K562 (cell line): ENCODE results near the gene ENPP7. TPM values are rescaled to one million over a fixed set of nuclear protein-coding genes. Genes with fewer than 3 reads are reported as not detected.

ENCODE experiments used
- ATAC-seq: fragments of 200-7000 bp; cut with Tn5 transposase; 3 replicates; pipeline ENCODE4 v1.9.1; 2020; ENCODE audit warnings: moderate library complexity
- BruUV-seq: library from RNA; stranded (reverse); fragments of 400-500 nt; replicated peaks from 2 replicates; lab custom pipeline; 2021; lab: Mats Ljungman, UMichigan
- CTCF ChIA-PET: fragments of 300-600 bp; formaldehyde crosslinking; extraction: SDS; loops from one replicate; lab custom pipeline; 2021; ENCODE audit warnings: low intra/inter-chr PET ratio; lab: Yijun Ruan, JAX
- POLR2A ChIA-PET: fragments of 300-600, 350-650 bp; sonication (Branson Sonifier 250); formaldehyde crosslinking; extraction: SDS; loops from one replicate; lab custom pipeline; 2021; ENCODE audit warnings: antibody characterized with exemption, inconsistent platforms; lab: Yijun Ruan, JAX
- DNase-seq, 4 experiments: peaks; one replicate each; pipeline versions ENCODE4 v3.0.0 to v3.0.0-alpha.2; 2011 to 2018; ENCODE audit warnings: low spot score in 3 of 4, mixed read lengths in 3 of 4; ENCODE audit errors: extremely low read depth in 1 of 4
- FAIRE-seq: peaks from 2 replicates; lab custom pipeline; 2011; peaks lifted over from hg19 to GRCh38; lab: Jason Lieb, UNC
- H2AFZ ChIP-seq: 2 replicates; pipeline ENCODE4 v1.6.0; 2011; ENCODE audit warnings: low read depth, low read length, control low read depth, inconsistent platforms
- H3K27ac ChIP-seq: fragments of 200-600 bp; 3 replicates; pipeline ENCODE4 v1.8.0; 2011; ENCODE audit warnings: low read depth, mild to moderate bottlenecking, control low read depth, inconsistent platforms, low read length, moderate library complexity, mixed read lengths; ENCODE audit errors: extremely low read depth
- H3K27me3 ChIP-seq, 2 experiments: fragments of 300-600 bp in 1 of 2; 2 replicates in 1 of 2; 3 replicates in 1 of 2; pipeline versions ENCODE4 v1.6.0 to v1.8.0; 2011; ENCODE audit warnings: inconsistent platforms in 2 of 2, low read length in 2 of 2, mild to moderate bottlenecking in 1 of 2, mixed read lengths in 1 of 2, moderate library complexity in 1 of 2; ENCODE audit not compliant: control insufficient read depth in 2 of 2, insufficient read depth in 2 of 2
- H3K36me3 ChIP-seq: fragments of 300-600 bp; 3 replicates; pipeline ENCODE4 v1.8.0; 2011; ENCODE audit warnings: mild to moderate bottlenecking, low read length, inconsistent platforms; ENCODE audit not compliant: control insufficient read depth, insufficient read depth
- H3K4me1 ChIP-seq, 2 experiments: fragments of 200-600 bp in 1 of 2; replicated peaks in 1 of 2; 2 replicates in 1 of 2; 3 replicates in 1 of 2; pipeline versions ENCODE4 v1.5.1 to v1.8.0; 2011; ENCODE audit warnings: inconsistent platforms in 2 of 2, low read length in 2 of 2, mild to moderate bottlenecking in 1 of 2, mixed read lengths in 1 of 2, moderate library complexity in 1 of 2; ENCODE audit not compliant: control insufficient read depth in 2 of 2, insufficient read depth in 2 of 2
- H3K4me2 ChIP-seq: 2 replicates; pipeline ENCODE4 v1.6.1; 2011; ENCODE audit warnings: low read length, control low read depth, inconsistent platforms, mixed read lengths; ENCODE audit not compliant: insufficient read depth
- H3K4me3 ChIP-seq: fragments of 200-600 bp; sonication (generic), shearing (Covaris generic); 2 replicates; pipeline ENCODE4 v1.5.1; 2016; ENCODE audit warnings: control low read depth, inconsistent platforms
- H3K79me2 ChIP-seq: fragments of 200-600 bp; 3 replicates; pipeline ENCODE4 v1.8.0; 2011; ENCODE audit warnings: low read length, inconsistent platforms; ENCODE audit not compliant: control insufficient read depth, insufficient read depth
- H3K9ac ChIP-seq, 2 experiments: 2 replicates each; pipeline versions ENCODE4 v1.6.0 to v1.6.1; 2011; ENCODE audit warnings: low read depth in 2 of 2, low read length in 2 of 2, control low read depth in 1 of 2, inconsistent platforms in 1 of 2, mild to moderate bottlenecking in 1 of 2, mixed read lengths in 1 of 2; ENCODE audit not compliant: insufficient read depth in 1 of 2
- H3K9me1 ChIP-seq: one replicate; pipeline ENCODE4 v1.6.0; 2011; ENCODE audit warnings: inconsistent platforms, mild to moderate bottlenecking, low read length, moderate library complexity; ENCODE audit not compliant: control insufficient read depth, insufficient read depth
- H3K9me3 ChIP-seq: replicated peaks from 2 replicates; pipeline ENCODE4 v1.5.1; 2011; ENCODE audit warnings: low read depth, low read length, inconsistent platforms; ENCODE audit not compliant: control insufficient read depth, insufficient read depth
- H4K20me1 ChIP-seq: replicated peaks from 2 replicates; pipeline ENCODE4 v1.6.1; 2011; ENCODE audit warnings: low read length, inconsistent platforms, mixed read lengths; ENCODE audit not compliant: control insufficient read depth, insufficient read depth
- CHCHD3 ChIP-seq: fragments of 250-450 bp; sonication (Bioruptor Pico); IDR thresholded peaks from 2 replicates; pipeline ENCODE4 v2.1.2; 2022; ENCODE audit warnings: mild to moderate bottlenecking
- COPS2 ChIP-seq: fragments of 450-650 bp; conservative IDR thresholded peaks from 2 replicates; pipeline ENCODE4 v1.6.1; 2016; ENCODE audit warnings: mild to moderate bottlenecking, moderate library complexity
- CTBP1 ChIP-seq: fragments of 450-650 bp; IDR thresholded peaks from 2 replicates; pipeline ENCODE4 v1.6.1; 2016; ENCODE audit warnings: borderline replicate concordance
- EHMT2 ChIP-seq: fragments of 450-650 bp; IDR thresholded peaks from 2 replicates; pipeline ENCODE4 v1.6.1; 2018; ENCODE audit warnings: antibody characterized with exemption
- HCFC1 ChIP-seq: IDR thresholded peaks from 2 replicates; pipeline ENCODE4 v1.6.1; 2012; ENCODE audit warnings: low read depth, low read length, improper control_type of control experiment
- MYNN ChIP-seq, 2 experiments: sonication (generic); formaldehyde crosslinking in 1 of 2; IDR thresholded peaks; 2 replicates each; pipeline versions ENCODE4 v1.5.0 to v1.6.1; 2016 to 2020; ENCODE audit warnings: antibody characterized with exemption in 1 of 2, missing genetic modification reagents in 1 of 2
- NCOA2 ChIP-seq, 2 experiments: fragments of 450-650 bp; IDR thresholded peaks; 2 replicates each; pipeline ENCODE4 v1.6.1; 2018; ENCODE audit warnings: mild to moderate bottlenecking in 2 of 2, moderate library complexity in 1 of 2; ENCODE audit not compliant: partially characterized antibody in 2 of 2
- RBM34 ChIP-seq: fragments of 200-400 bp; formaldehyde crosslinking; IDR thresholded peaks from 2 replicates; pipeline ENCODE4 v1.6.1; 2018; ENCODE audit warnings: low read length, borderline replicate concordance; ENCODE audit not compliant: insufficient read depth
- RFX1 ChIP-seq: fragments of 450-650 bp; IDR thresholded peaks from 2 replicates; pipeline ENCODE4 v1.6.1; 2016; ENCODE audit warnings: mild to moderate bottlenecking, moderate library complexity
- SMARCB1 ChIP-seq: IDR thresholded peaks from 2 replicates; pipeline ENCODE4 v1.6.1; 2011; ENCODE audit warnings: improper control_type of control experiment, low read depth; ENCODE audit not compliant: insufficient read length
- STAT6 ChIP-seq: sonication (generic); formaldehyde crosslinking; IDR thresholded peaks from 2 replicates; pipeline ENCODE4 v1.8.1; 2023; ENCODE audit warnings: mild to moderate bottlenecking, missing genetic modification reagents
- ZBTB1 ChIP-seq: sonication (generic); formaldehyde crosslinking; IDR thresholded peaks from 2 replicates; pipeline ENCODE4 v1.8.1; 2023; ENCODE audit warnings: missing genetic modification reagents, low read depth, mild to moderate bottlenecking, borderline replicate concordance
- ZNF197 ChIP-seq: fragments of 200-800 bp; sonication (Bioruptor generic); IDR thresholded peaks from 2 replicates; pipeline ENCODE4 v1.6.1; 2016; ENCODE audit warnings: low read depth, missing genetic modification characterization, missing compliant biosample characterization
- ZNF408 ChIP-seq: fragments of 250-450 bp; sonication (Bioruptor Pico); IDR thresholded peaks from 2 replicates; pipeline ENCODE4 v1.4.0; 2020; ENCODE audit warnings: low read depth, mild to moderate bottlenecking, moderate library complexity
- ZNF785 ChIP-seq: fragments of 250-450 bp; sonication (Bioruptor Pico); IDR thresholded peaks from 2 replicates; pipeline ENCODE4 v1.4.0; 2020; ENCODE audit warnings: mild to moderate bottlenecking
- WGBS: fragments of 100-300 bp; shearing (Covaris generic); methylation state at CpG from one replicate; pipeline ENCODE4 v1.1.6; 2016; ENCODE audit warnings: low coverage, mixed read lengths; ENCODE audit not compliant: insufficient coverage; ENCODE audit errors: missing lambda C conversion rate; 5-methylcytosine and 5-hydroxymethylcytosine counted together
- in situ Hi-C: fragments of 300-500 bp; cut with MboI; formaldehyde crosslinking; loops from 4 replicates; pipeline ENCODE4 v1.15.0; 2018; ENCODE audit warnings: inconsistent platforms, mixed read lengths
- intact Hi-C: fragments of 100-400 bp; cut with micrococcal nuclease; formaldehyde crosslinking; loops from 2 replicates; pipeline ENCODE4 v1.14.2; 2022
- polyA plus RNA-seq, 8 experiments: library from polyadenylated mRNA; depleted of rRNA in 4 of 8; stranded (reverse) in 5 of 8; unstranded in 3 of 8; fragments of >200 nt; fragmentation: Nextera tagmentation in 2 of 8; fragmentation: Illumina TruSeq in 1 of 8; extraction: Ambion mirVana in 2 of 8; extraction: Trizol in 1 of 8; gene quantifications; 2 replicates each; pipeline versions ENCODE4 v1.2.1 to v1.2.3, GENCODE V29; 2011 to 2014; ENCODE audit warnings: inconsistent platforms in 1 of 8, missing spikeins in 1 of 8
- total RNA-seq, 7 experiments: library from RNA; depleted of rRNA in 6 of 7; stranded (reverse); fragments of >200 nt in 6 of 7; fragmentation: Illumina TruSeq in 2 of 7; extraction: Trizol in 2 of 7; gene quantifications; 2 replicates each; pipeline versions ENCODE4 v1.2.1 to v1.2.3, GENCODE V29; 2011 to 2021; ENCODE audit warnings: low replicate concordance in 1 of 7

Gene ENPP7
- total and polyA plus RNA-seq, 9 of the 15 experiments (the other 6 are each of a cell fraction or from before 2014, with no cell fraction given) = not detected

DNA sequence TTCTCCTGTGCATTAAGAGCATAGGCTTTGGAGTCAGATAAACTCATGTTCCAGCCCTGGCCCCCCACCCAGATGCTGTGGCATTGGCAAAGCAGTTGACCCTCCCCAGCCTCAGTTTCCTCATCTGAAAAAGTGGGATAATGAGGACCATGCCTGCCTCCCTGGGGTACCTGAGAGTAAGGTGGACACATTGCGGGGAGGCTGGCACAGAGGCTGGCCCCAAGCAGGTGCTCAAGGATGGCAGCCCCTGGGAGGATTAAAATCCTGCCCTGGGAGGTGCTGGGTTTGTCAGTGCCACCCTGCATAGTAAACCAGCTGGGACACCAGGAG, 11.8 kb downstream of the ENPP7 start:
- DNase-seq = no peak
- H3K9me1 ChIP-seq = no peaks in the 10 kb centered on the region
- TF ChIP-seq STAT6 (CRISPR knock-in tag) (no peak), COPS2 (no peak), CTBP1 (no peak), ZNF197 (no peak), RFX1 (no peak), ZBTB1 (CRISPR knock-in tag) (no peak), SMARCB1 (no peak), NCOA2 (IDR thresholded peaks at IDR 0.05; ENCODE audit: partially characterized antibody in 2 of 2) (no peak), CHCHD3 (CRISPR knock-in tag) (no peak), EHMT2 (no peak), ZNF408 (CRISPR knock-in tag) (no peak), MYNN (IDR thresholded peaks at IDR 0.05) (no peak), MYNN (CRISPR knock-in tag; IDR thresholded peaks at IDR 0.05) (no peak), ZNF785 (CRISPR knock-in tag) (no peak), RBM34 (no peak), HCFC1 (no peak)
- TF ChIP-seq, all 486 proteins: peak for 0
- Histone ChIP-seq H3K36me3 (no peaks in the 10 kb centered on the region), H3K4me1 (peaks cover 4 to 27% of the 10 kb centered on the region in 2 experiments; a peak in 4 of 5 replicates), H3K79me2 (no peaks in the 10 kb centered on the region), H3K4me2 (no peak overlapping the region; the same call in 1 of the 2 replicates), H3K9me3 (no peaks in the 10 kb centered on the region), H3K27ac (no peak overlapping the region), H3K9ac (no peak overlapping the region), H3K4me3 (no peak overlapping the region), H4K20me1 (0 out of 2 replicates have a peak, but pooled peaks cover 3% of the 10 kb centered on the region), H2AFZ (no peak overlapping the region), H3K27me3 (peaks cover 24 to 31% of the 10 kb centered on the region in 2 experiments)
- 10% methylated on average over 1 of the region's 1 CpG for WGBS
- no peak for ATAC-seq
- no TSS peak for BruUV-seq
- POLR2A ChIA-PET = interaction anchor here (0.6 to 1.5 kb wide), 3 partner anchors 83 to 97 kb away, joined by 3 to 4 read pairs (median 3); partner anchors contain the start of gene CBX4
- CTCF ChIA-PET = interaction anchor here (0.7 to 2.9 kb wide), 7 partner anchors 35 to 586 kb away, joined by 3 to 14 read pairs (median 3); partner anchors contain the start of gene CBX2
- intact Hi-C loops = loop anchor here (2.0 to 10.0 kb wide), 3 partner anchors 35 to 172 kb away; partner anchors contain the start of genes CBX2 and CBX4
- in situ Hi-C loops = loop anchor here (10.0 kb wide), 1 partner anchor 172 kb away; no protein-coding TSS in a partner anchor
- no peak for FAIRE-seq
